Parathyroid adenoma (tissue), 2 donors: ENCODE measurements around the gene RBM46.

Experiments
- H2AFZ ChIP-seq: fragments of 300-600 bp; sonication (generic); one replicate; pipeline ENCODE4 v1.7.0; 2017; ENCODE audit warnings: antibody characterized with exemption, mild to moderate bottlenecking
- H3K27ac ChIP-seq: fragments of 300-600 bp; sonication (generic); one replicate; pipeline ENCODE4 v1.7.0; 2017
- H3K27me3 ChIP-seq: fragments of 300-600 bp; sonication (generic); one replicate; pipeline ENCODE4 v1.7.0; 2017; ENCODE audit warnings: low read length; ENCODE audit not compliant: control insufficient read depth, insufficient read depth
- H3K36me3 ChIP-seq: fragments of 300-600 bp; sonication (generic); one replicate; pipeline ENCODE4 v1.7.0; 2017; ENCODE audit warnings: low read length; ENCODE audit not compliant: control insufficient read depth, insufficient read depth
- H3K4me1 ChIP-seq: fragments of 300-600 bp; sonication (generic); one replicate; pipeline ENCODE4 v1.7.0; 2017; ENCODE audit warnings: control low read depth
- H3K4me2 ChIP-seq: fragments of 300-600 bp; sonication (generic); one replicate; pipeline ENCODE4 v1.7.0; 2017; ENCODE audit warnings: low read length
- H3K4me3 ChIP-seq: fragments of 300-600 bp; sonication (generic); one replicate; pipeline ENCODE4 v1.7.0; 2017; ENCODE audit warnings: low read depth, low read length
- H3K79me2 ChIP-seq: fragments of 300-600 bp; sonication (generic); one replicate; pipeline ENCODE4 v1.7.0; 2017; ENCODE audit warnings: control low read depth
- H3K9ac ChIP-seq: fragments of 300-600 bp; sonication (generic); one replicate; pipeline ENCODE4 v1.7.0; 2017; ENCODE audit warnings: mild to moderate bottlenecking
- H3K9me3 ChIP-seq: fragments of 300-600 bp; sonication (generic); one replicate; pipeline ENCODE4 v1.7.0; 2017; ENCODE audit warnings: low read length; ENCODE audit not compliant: control insufficient read depth
- CTCF ChIP-seq: fragments of 300-600 bp; sonication (generic); IDR thresholded peaks from one replicate; pipeline ENCODE4 v1.7.0; 2017; ENCODE audit warnings: antibody characterized with exemption, mild to moderate bottlenecking
- donor health status: primary hyperparathyroidism.

Gene RBM46

DNA sequence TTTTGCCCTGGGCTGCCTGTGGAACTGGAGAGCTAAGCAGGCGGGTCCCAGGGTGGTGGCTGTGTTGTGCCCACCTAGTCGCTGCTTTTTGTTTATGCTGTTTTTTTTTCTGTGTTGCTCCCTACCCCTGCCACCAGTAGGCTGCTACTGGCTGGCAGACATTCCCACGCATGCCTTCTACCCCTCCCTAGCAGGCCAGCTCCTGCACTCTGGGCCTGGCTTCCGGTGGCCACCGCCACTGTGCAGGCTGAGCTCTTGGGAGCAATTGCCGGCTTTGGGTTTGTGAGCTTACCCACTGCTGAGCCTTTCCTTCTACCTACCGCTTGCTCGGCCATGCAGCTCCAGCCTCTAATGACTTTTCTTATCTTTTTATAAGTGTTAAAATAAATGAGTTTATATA lies 57.6 kb downstream of the RBM46 start:
- Histone ChIP-seq H3K36me3 (no peaks in the 10 kb centered on the region), H3K9ac (no peak overlapping the region), H3K27me3 (no peaks in the 10 kb centered on the region), H3K27ac (no peak overlapping the region), H3K4me1 (no peaks in the 10 kb centered on the region), H3K4me2 (no peak overlapping the region), H2AFZ (no peak overlapping the region), H3K9me3 (no peaks in the 10 kb centered on the region), H3K4me3 (no peak overlapping the region), H3K79me2 (no peaks in the 10 kb centered on the region)
- no peak for TF ChIP-seq CTCF

DNA sequence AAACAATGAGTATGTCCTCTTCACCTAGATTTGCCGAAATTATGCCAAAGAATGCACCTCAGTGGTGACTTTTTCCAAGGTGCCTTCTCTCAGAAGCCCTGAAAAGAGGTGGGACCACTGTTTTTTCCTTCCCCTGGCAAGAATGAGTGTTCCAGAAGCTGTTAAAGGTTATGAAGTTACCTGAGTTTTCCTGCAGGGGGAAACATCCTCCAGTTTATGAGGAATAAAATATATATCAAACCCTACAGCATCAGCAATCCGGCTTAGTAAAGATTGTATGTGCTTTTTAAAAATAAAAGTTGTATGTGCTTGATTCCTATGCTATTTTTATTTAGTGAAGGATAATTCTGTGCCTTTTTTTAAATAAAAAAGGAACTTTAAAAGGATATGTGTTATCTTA lies 73.3 kb downstream of the RBM46 start:
- Histone ChIP-seq H3K9me3 (no peaks in the 10 kb centered on the region), H3K4me3 (no peak overlapping the region), H2AFZ (no peak overlapping the region), H3K27ac (no peak overlapping the region), H3K36me3 (no peaks in the 10 kb centered on the region), H3K79me2 (no peaks in the 10 kb centered on the region), H3K4me1 (no peaks in the 10 kb centered on the region), H3K4me2 (no peak overlapping the region), H3K27me3 (no peaks in the 10 kb centered on the region), H3K9ac (no peak overlapping the region)
- no peak for TF ChIP-seq CTCF

GRCh38 chr4:154858166-154858565 lies 77.1 kb downstream of the RBM46 start:
- no peaks in the 10 kb centered on the region for H3K36me3 ChIP-seq
- no peak overlapping the region for H3K4me3 ChIP-seq
- H3K9ac ChIP-seq = no peak overlapping the region
- H3K79me2 ChIP-seq = no peaks in the 10 kb centered on the region
- no peaks in the 10 kb centered on the region for H3K9me3 ChIP-seq
- H3K27ac ChIP-seq = no peak overlapping the region
- no peaks in the 10 kb centered on the region for H3K4me1 ChIP-seq
- H2AFZ ChIP-seq = no peak overlapping the region
- no peak for TF ChIP-seq CTCF
- H3K27me3 ChIP-seq = no peaks in the 10 kb centered on the region
- no peak overlapping the region for H3K4me2 ChIP-seq

DNA sequence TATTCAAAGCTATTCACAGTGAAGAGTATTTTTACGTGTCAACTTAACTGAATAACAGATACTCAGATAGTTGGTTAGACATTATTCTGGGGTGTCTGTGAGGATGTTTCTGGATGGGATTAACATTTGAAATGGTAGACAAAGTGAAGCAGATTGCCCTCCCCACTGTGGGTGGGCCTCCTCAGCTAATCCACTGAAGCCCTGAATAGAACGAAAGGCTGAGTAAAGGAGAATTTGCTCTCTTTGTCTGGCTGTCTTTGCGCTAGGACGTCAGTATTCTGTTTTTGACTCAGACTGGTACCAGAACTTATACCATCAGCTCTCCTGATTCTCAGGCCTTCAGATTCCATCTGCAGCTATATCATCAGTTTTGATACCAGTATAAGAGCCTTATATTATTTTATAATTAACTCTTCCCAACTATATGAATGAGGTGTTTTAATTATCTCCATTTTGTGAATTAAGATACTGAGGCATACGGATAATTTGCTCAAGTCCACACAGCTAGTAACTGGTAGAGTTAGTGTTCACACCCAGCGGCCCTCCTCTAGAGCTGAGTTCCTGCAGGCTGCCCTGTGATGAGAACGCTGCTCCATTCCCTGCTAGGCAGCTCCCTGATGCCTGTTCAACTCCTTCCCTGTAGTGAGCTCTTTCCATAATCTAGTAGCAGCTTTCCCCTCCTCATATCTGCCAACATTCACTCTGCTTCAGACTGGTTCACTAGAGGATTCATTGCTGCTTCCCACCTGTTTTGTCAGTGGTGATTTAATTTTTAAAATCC lies 87.5 kb downstream of the RBM46 start:
- no peak overlapping the region for H3K4me2 ChIP-seq
- no peaks in the 10 kb centered on the region for H3K79me2 ChIP-seq
- no peak for TF ChIP-seq CTCF
- no peaks in the 10 kb centered on the region for H3K9me3 ChIP-seq
- no peak overlapping the region for H3K9ac ChIP-seq
- no peaks in the 10 kb centered on the region for H3K27me3 ChIP-seq
- H3K4me3 ChIP-seq = no peak overlapping the region
- H3K27ac ChIP-seq = no peak overlapping the region
- no peaks in the 10 kb centered on the region for H3K4me1 ChIP-seq
- no peaks in the 10 kb centered on the region for H3K36me3 ChIP-seq
- no peak overlapping the region for H2AFZ ChIP-seq

DNA sequence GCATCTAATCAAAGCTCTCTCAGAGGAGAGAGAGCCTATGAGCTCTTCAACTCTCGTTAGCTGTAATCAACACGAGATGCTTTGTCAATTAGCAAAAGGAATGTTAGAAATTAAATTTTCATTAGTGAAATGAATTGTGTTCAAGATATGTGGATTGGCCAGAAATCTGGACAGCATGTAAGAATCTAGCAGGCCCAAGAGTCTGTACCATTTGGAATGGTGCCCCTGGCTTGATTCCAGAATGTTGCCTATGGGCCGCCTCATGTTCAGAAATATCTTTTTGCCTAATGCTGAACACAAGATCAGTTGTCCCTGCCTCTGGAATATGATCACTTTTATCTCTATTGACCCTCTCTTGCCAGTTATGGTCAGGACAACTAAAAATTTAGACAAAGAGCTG lies 88.2 kb downstream of the RBM46 start:
- Histone ChIP-seq H3K9me3 (no peaks in the 10 kb centered on the region), H3K4me1 (no peaks in the 10 kb centered on the region), H3K9ac (no peak overlapping the region), H3K27me3 (no peaks in the 10 kb centered on the region), H3K27ac (no peak overlapping the region), H3K4me3 (no peak overlapping the region), H3K79me2 (no peaks in the 10 kb centered on the region), H3K36me3 (no peaks in the 10 kb centered on the region), H3K4me2 (no peak overlapping the region), H2AFZ (no peak overlapping the region)
- no peak for TF ChIP-seq CTCF
